Neural progenitor cell (in vitro differentiated cells): ENCODE measurements around the gene STK4. TPM values are rescaled to one million over a fixed set of nuclear protein-coding genes. Genes with fewer than 3 reads are reported as not detected.

Experiments used
- DNase-seq: peaks from one replicate; pipeline ENCODE4 v3.0.0-alpha.2; 2016; ENCODE audit warnings: low spot score
- H2AFZ ChIP-seq: fragments of 200-600 bp; sonication (generic); replicated peaks from 2 replicates; pipeline ENCODE4 v1.6.1; 2016; ENCODE audit warnings: antibody characterized with exemption
- H3F3A ChIP-seq: fragments of 200-600 bp; sonication (generic); 2 replicates; pipeline ENCODE4 v1.6.1; 2016; ENCODE audit warnings: antibody characterized with exemption, low read depth
- H3K27ac ChIP-seq: fragments of 200-600 bp; sonication (generic); 2 replicates; pipeline ENCODE4 v1.5.1; 2016; ENCODE audit warnings: mild to moderate bottlenecking
- H3K27me3 ChIP-seq: fragments of 200-600 bp; sonication (generic); 2 replicates; pipeline ENCODE4 v1.6.1; 2016; ENCODE audit warnings: mild to moderate bottlenecking, moderate library complexity
- H3K36me3 ChIP-seq: fragments of 200-600 bp; sonication (generic); 2 replicates; pipeline ENCODE4 v1.5.1; 2016
- H3K4me1 ChIP-seq: fragments of 200-600 bp; sonication (generic); 2 replicates; pipeline ENCODE4 v1.6.1; 2016; ENCODE audit warnings: mixed run types
- H3K4me2 ChIP-seq: fragments of 200-600 bp; sonication (generic); 2 replicates; pipeline ENCODE4 v1.6.1; 2016
- H3K4me3 ChIP-seq: fragments of 200-600 bp; sonication (generic); 2 replicates; pipeline ENCODE4 v1.5.1; 2016
- H3K79me2 ChIP-seq: fragments of 200-600 bp; sonication (generic); 2 replicates; pipeline ENCODE4 v1.6.1; 2016; ENCODE audit warnings: low read depth
- H3K9ac ChIP-seq: fragments of 200-600 bp; sonication (generic); 2 replicates; pipeline ENCODE4 v1.6.1; 2016
- H3K9me3 ChIP-seq: fragments of 200-600 bp; sonication (generic); 2 replicates; pipeline ENCODE4 v1.5.1; 2016; ENCODE audit warnings: low read depth
- H4K20me1 ChIP-seq: fragments of 200-600 bp; sonication (generic); 2 replicates; pipeline ENCODE4 v1.6.1; 2016; ENCODE audit warnings: low read depth
- H3K27ac Mint-ChIP-seq: 3 replicates; pipeline ENCODE4 v1.8.0; 2021; ENCODE audit warnings: mixed read lengths
- H3K27me3 Mint-ChIP-seq: 2 replicates; pipeline ENCODE4 v1.8.0; 2022; ENCODE audit warnings: low read depth, mild to moderate bottlenecking, inconsistent platforms, moderate library complexity, mixed read lengths; ENCODE audit not compliant: insufficient read depth
- H3K36me3 Mint-ChIP-seq: 3 replicates; pipeline ENCODE4 v1.8.0; 2021; ENCODE audit warnings: mixed read lengths
- H3K4me1 Mint-ChIP-seq: 3 replicates; pipeline ENCODE4 v1.8.0; 2021; ENCODE audit warnings: mixed read lengths
- H3K4me3 Mint-ChIP-seq: 3 replicates; pipeline ENCODE4 v1.8.0; 2021; ENCODE audit warnings: mild to moderate bottlenecking, moderate library complexity, mixed read lengths
- H3K9me3 Mint-ChIP-seq: 3 replicates; pipeline ENCODE4 v1.8.0; 2020; ENCODE audit warnings: mixed read lengths
- EZH2 ChIP-seq: fragments of 200-600 bp; sonication (generic); IDR thresholded peaks from 2 replicates; pipeline ENCODE4 v1.6.1; 2017; ENCODE audit warnings: antibody characterized with exemption, mild to moderate bottlenecking, moderate library complexity
- EZH2phosphoT487 ChIP-seq: fragments of 200-600 bp; sonication (generic); IDR thresholded peaks from 2 replicates; pipeline ENCODE4 v1.6.1; 2017; ENCODE audit warnings: antibody characterized with exemption
- total RNA-seq: library from RNA; depleted of rRNA; stranded (reverse); fragments of >200 nt; gene quantifications from 2 replicates; pipeline ENCODE4 v1.2.3, GENCODE V29; 2015; ENCODE audit warnings: low replicate concordance
- TF ChIP-seq, protein P1 (sequence below): fragments of 200-600 bp; sonication (generic); IDR thresholded peaks from 2 replicates; pipeline ENCODE4 v1.5.1; 2017; ENCODE audit warnings: antibody characterized with exemption, mild to moderate bottlenecking

Gene STK4
- total RNA-seq, 1 donor from 2014 or later = 46.1 TPM

DNA sequence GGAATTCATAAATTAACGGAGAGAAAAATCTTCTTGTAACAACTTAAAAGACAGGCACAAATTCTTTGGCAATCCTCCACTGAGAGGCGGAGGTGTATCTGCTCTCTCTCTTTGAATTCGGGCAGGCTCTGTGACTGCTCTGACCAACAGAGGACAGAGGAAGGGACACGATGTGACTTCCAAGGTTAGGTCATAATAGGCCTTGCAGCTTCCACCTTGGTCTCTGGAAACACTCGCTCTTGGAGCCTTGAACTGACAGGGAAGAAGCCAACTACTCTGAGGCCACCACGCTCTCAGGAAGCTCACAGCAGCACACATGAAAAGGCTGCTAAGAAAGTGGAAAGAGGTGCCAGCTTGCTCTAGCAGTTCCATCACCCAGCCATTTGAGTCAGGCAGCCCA, 21.1 kb upstream of the STK4 start:
- H3K9me3 Mint-ChIP-seq = no peaks in the 10 kb centered on the region
- peaks cover 10% of the 10 kb centered on the region for H3K36me3 ChIP-seq
- no peak for TF ChIP-seq EZH2phosphoT487
- no peak for TF ChIP-seq EZH2
- TF ChIP-seq, protein P1, sequence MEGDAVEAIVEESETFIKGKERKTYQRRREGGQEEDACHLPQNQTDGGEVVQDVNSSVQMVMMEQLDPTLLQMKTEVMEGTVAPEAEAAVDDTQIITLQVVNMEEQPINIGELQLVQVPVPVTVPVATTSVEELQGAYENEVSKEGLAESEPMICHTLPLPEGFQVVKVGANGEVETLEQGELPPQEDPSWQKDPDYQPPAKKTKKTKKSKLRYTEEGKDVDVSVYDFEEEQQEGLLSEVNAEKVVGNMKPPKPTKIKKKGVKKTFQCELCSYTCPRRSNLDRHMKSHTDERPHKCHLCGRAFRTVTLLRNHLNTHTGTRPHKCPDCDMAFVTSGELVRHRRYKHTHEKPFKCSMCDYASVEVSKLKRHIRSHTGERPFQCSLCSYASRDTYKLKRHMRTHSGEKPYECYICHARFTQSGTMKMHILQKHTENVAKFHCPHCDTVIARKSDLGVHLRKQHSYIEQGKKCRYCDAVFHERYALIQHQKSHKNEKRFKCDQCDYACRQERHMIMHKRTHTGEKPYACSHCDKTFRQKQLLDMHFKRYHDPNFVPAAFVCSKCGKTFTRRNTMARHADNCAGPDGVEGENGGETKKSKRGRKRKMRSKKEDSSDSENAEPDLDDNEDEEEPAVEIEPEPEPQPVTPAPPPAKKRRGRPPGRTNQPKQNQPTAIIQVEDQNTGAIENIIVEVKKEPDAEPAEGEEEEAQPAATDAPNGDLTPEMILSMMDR = no peak

DNA sequence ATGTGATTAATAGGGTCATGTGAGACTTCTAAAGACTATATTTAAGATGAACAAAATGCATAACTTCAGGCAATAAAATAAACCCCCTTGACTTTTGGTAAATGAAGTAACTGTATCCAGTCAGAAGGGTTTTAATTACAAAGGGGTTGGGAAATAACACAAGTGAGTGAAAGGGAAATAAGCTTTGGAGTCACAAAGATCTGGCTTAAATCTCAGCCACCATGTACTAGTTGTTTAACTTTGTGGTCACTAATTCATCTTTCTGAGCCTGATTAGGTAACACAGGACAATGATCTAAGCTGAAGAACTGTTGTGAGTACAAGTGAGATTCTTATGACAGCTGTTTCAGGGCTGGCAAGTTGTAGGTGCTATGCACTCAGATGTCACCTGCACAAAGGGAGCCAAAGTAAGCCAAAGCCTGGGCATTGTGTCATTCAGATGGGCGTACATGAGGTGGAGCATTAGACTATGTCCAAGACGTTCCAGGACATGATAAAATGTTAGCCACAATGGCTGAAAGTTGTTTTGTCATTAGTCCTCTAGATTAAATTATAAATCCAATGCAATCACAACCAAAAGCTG, 19.9 kb upstream of the STK4 start:
- Mint-ChIP-seq H3K4me1 (no peaks in the 10 kb centered on the region), H3K27ac (no peak overlapping the region), H3K4me3 (no peak overlapping the region), H3K9me3 (no peaks in the 10 kb centered on the region), H3K36me3 (peaks cover 28% of the 10 kb centered on the region), H3K27me3 (no peaks in the 10 kb centered on the region)
- Histone ChIP-seq H3K36me3 (peaks cover 10% of the 10 kb centered on the region), H3K27ac (no peak overlapping the region), H3F3A (no peaks in the 10 kb centered on the region), H3K79me2 (no peaks in the 10 kb centered on the region), H3K4me1 (no peaks in the 10 kb centered on the region), H2AFZ (no peak overlapping the region), H3K4me2 (no peak overlapping the region), H3K4me3 (no peak overlapping the region), H3K27me3 (no peaks in the 10 kb centered on the region), H3K9me3 (no peaks in the 10 kb centered on the region), H3K9ac (no peak overlapping the region), H4K20me1 (peaks cover 6% of the 10 kb centered on the region)
- no peak for DNase-seq
- TF ChIP-seq, protein P1 = no peak
- no peak for TF ChIP-seq EZH2phosphoT487
- no peak for TF ChIP-seq EZH2

More for the DNA sequence above, 21.1 kb upstream of the STK4 start:
- Histone ChIP-seq H3F3A (no peaks in the 10 kb centered on the region), H3K27me3 (no peaks in the 10 kb centered on the region), H3K4me2 (no peak overlapping the region), H3K4me3 (no peak overlapping the region), H3K27ac (no peak overlapping the region), H3K4me1 (no peaks in the 10 kb centered on the region), H3K79me2 (no peaks in the 10 kb centered on the region), H2AFZ (no peak overlapping the region), H3K9ac (no peak overlapping the region), H4K20me1 (peaks cover 6% of the 10 kb centered on the region), H3K9me3 (no peaks in the 10 kb centered on the region)
- Mint-ChIP-seq H3K27ac (no peak overlapping the region), H3K4me1 (no peaks in the 10 kb centered on the region), H3K4me3 (no peak overlapping the region), H3K27me3 (no peaks in the 10 kb centered on the region), H3K36me3 (peaks cover 32% of the 10 kb centered on the region)
- DNase-seq = no peak

DNA sequence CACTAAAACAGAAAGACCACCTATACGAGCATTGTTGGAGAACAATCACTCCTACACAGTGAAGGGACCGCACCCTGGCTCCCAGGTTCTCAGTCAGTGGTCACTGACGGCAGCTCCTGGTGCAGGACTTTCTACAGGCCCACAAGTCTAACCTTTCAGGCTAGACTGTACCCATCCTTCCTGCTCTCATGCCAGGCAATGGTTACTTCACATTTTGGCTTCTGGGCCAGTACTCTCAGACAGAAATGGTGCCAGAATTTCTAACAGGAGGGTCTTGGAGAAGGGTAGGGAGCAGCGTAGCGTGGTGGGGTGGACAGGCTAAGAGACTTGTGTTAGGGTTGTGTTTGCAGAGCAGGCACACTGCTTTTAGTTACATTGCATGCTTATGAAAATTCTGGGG, 18.2 kb upstream of the STK4 start:
- no peak for TF ChIP-seq EZH2phosphoT487
- no peak for TF ChIP-seq EZH2
- TF ChIP-seq, protein P1 = no peak
- Histone ChIP-seq H3K4me1 (no peaks in the 10 kb centered on the region), H4K20me1 (no peaks in the 10 kb centered on the region), H3K79me2 (no peaks in the 10 kb centered on the region), H3K27me3 (no peaks in the 10 kb centered on the region), H3K9me3 (no peaks in the 10 kb centered on the region), H3K9ac (no peak overlapping the region), H3K27ac (no peak overlapping the region), H2AFZ (no peak overlapping the region), H3K4me3 (no peak overlapping the region), H3K4me2 (no peak overlapping the region), H3K36me3 (peaks cover 10% of the 10 kb centered on the region), H3F3A (no peaks in the 10 kb centered on the region)
- Mint-ChIP-seq H3K4me1 (no peaks in the 10 kb centered on the region), H3K4me3 (no peak overlapping the region), H3K9me3 (no peaks in the 10 kb centered on the region), H3K27ac (no peak overlapping the region), H3K36me3 (peaks cover 30% of the 10 kb centered on the region), H3K27me3 (no peaks in the 10 kb centered on the region)
- DNase-seq = no peak
